Panc1 (cell line): ENCODE data around the gene CTNND2. TPM values are rescaled to one million over a fixed set of nuclear protein-coding genes. Genes with fewer than 3 reads are reported as not detected.

ENCODE experiments used
- ATAC-seq: fragments of 200-7000 bp; cut with Tn5 transposase; 2 replicates; pipeline ENCODE4 v1.9.1; 2020; ENCODE audit warnings: mild to moderate bottlenecking, moderate library complexity
- BruUV-seq: library from RNA; stranded (reverse); fragments of 400-500 nt; replicated peaks from 2 replicates; lab custom pipeline; 2021; lab: Mats Ljungman, UMichigan
- CTCF ChIA-PET: fragments of 300-600 bp; sonication (Branson Sonifier 250); formaldehyde crosslinking; loops from one replicate; lab custom pipeline; 2022; ENCODE audit warnings: antibody characterized with exemption; lab: Charles Lee
- POLR2A ChIA-PET: fragments of 300-600 bp; sonication (Branson Sonifier 250); formaldehyde crosslinking; loops from one replicate; lab custom pipeline; 2022; ENCODE audit warnings: antibody characterized with exemption; lab: Charles Lee
- DNase-seq: peaks from one replicate; pipeline ENCODE4 v3.0.0-alpha.2; 2010; ENCODE audit warnings: low read depth, low spot score
- H3K27ac ChIP-seq: 2 replicates; pipeline ENCODE4 v1.5.1; 2011; ENCODE audit warnings: mild to moderate bottlenecking, low read length, inconsistent platforms
- H3K27me3 ChIP-seq: fragments of 200-500 bp; sonication (Bioruptor generic); 2 replicates; pipeline ENCODE4 v1.6.0; 2014; ENCODE audit warnings: low read length, inconsistent platforms; ENCODE audit not compliant: control insufficient read depth, insufficient read depth
- H3K36me3 ChIP-seq: fragments of 200-500 bp; sonication (Bioruptor generic); 2 replicates; pipeline ENCODE4 v1.5.1; 2014; ENCODE audit warnings: inconsistent platforms, mild to moderate bottlenecking, low read length, moderate library complexity; ENCODE audit not compliant: control insufficient read depth, insufficient read depth
- H3K4me1 ChIP-seq: 2 replicates; pipeline ENCODE4 v1.5.1; 2011; ENCODE audit warnings: inconsistent platforms, mild to moderate bottlenecking, low read length, moderate library complexity; ENCODE audit not compliant: control insufficient read depth, insufficient read depth
- H3K4me3 ChIP-seq, 2 experiments: 2 replicates each; pipeline ENCODE4 v1.5.1; 2011 to 2012; ENCODE audit warnings: low read depth in 2 of 2, low read length in 2 of 2, mild to moderate bottlenecking in 2 of 2, inconsistent platforms in 1 of 2, moderate library complexity in 1 of 2
- H3K9me3 ChIP-seq: fragments of 200-500 bp; sonication (Bioruptor generic); 2 replicates; pipeline ENCODE4 v1.5.1; 2014; ENCODE audit warnings: low read depth, mild to moderate bottlenecking, inconsistent platforms, low read length, moderate library complexity; ENCODE audit not compliant: control insufficient read depth, insufficient read depth
- CTCF ChIP-seq: fragments of 450-650 bp; IDR thresholded peaks from 2 replicates; pipeline ENCODE4 v1.5.1; 2017; ENCODE audit warnings: mild to moderate bottlenecking
- POLR2AphosphoS5 ChIP-seq: IDR thresholded peaks from 2 replicates; pipeline ENCODE4 v1.6.1; 2012; ENCODE audit warnings: mild to moderate bottlenecking, low read depth, low read length, moderate library complexity
- REST ChIP-seq, 2 experiments: IDR thresholded peaks; 2 replicates each; pipeline ENCODE4 v1.6.1; 2011 to 2012; ENCODE audit warnings: low read depth in 2 of 2, control low read depth in 1 of 2, low read length in 1 of 2, mild to moderate bottlenecking in 1 of 2, moderate library complexity in 1 of 2; ENCODE audit not compliant: insufficient read depth in 1 of 2
- SIN3A ChIP-seq: IDR thresholded peaks from 2 replicates; pipeline ENCODE4 v1.6.1; 2012; ENCODE audit warnings: low read depth, mild to moderate bottlenecking, low read length, moderate library complexity, borderline replicate concordance; ENCODE audit not compliant: insufficient read depth
- TCF7L2 ChIP-seq: IDR thresholded peaks from 2 replicates; pipeline ENCODE4 v1.6.1; 2011; ENCODE audit warnings: mild to moderate bottlenecking, low read depth, low read length, inconsistent platforms
- in situ Hi-C: cut with HindIII; loops from 2 replicates; pipeline ENCODE4 v1.10.0; 2016; ENCODE audit warnings: low sequenced_read_pairs, low pct_unique_long_range_greater_than_20kb
- intact Hi-C: fragments of 100-400 bp; cut with micrococcal nuclease; formaldehyde crosslinking; loops from one replicate; pipeline ENCODE4 v1.10.0; 2022; ENCODE audit not compliant: unreplicated experiment
- total RNA-seq: library from RNA; stranded (reverse); gene quantifications from one replicate; pipeline ENCODE4 v1.2.1, GENCODE V29; 2021; ENCODE audit not compliant: unreplicated experiment

The CTNND2 gene
- total RNA-seq, 1 experiment from 2014 or later, result 1.0 TPM

GRCh38 chr5:10984021-10984715, 920.1 kb downstream of the CTNND2 start:
- no TSS peak for BruUV-seq
- H3K4me1 ChIP-seq, result no peaks in the 10 kb centered on the region
- DNase-seq (no peak), ATAC-seq (no peak)
- H3K4me3 ChIP-seq, result no peak overlapping the region
- no peaks in the 10 kb centered on the region for H3K36me3 ChIP-seq
- ChIA-PET POLR2A (no interaction called here), CTCF (no interaction called here)
- intact Hi-C loops (no loop called here), in situ Hi-C loops (no loop called here)
- no peaks in the 10 kb centered on the region for H3K9me3 ChIP-seq
- peaks cover 12% of the 10 kb centered on the region for H3K27me3 ChIP-seq
- no peak overlapping the region for H3K27ac ChIP-seq
- no peak for TF ChIP-seq POLR2AphosphoS5
- TF ChIP-seq TCF7L2, result no peak
- TF ChIP-seq REST (IDR thresholded peaks at IDR 0.05; ENCODE audit: insufficient read depth in 1 of 2, low read depth in 2 of 2, low read length in 1 of 2), result no peak
- no peak for TF ChIP-seq SIN3A
- TF ChIP-seq CTCF, result no peak

GRCh38 chr5:10982626-10983025, 921.6 kb downstream of the CTNND2 start:
- no peaks in the 10 kb centered on the region for H3K4me1 ChIP-seq
- no peaks in the 10 kb centered on the region for H3K9me3 ChIP-seq
- H3K27me3 ChIP-seq, result peaks cover 12% of the 10 kb centered on the region
- H3K4me3 ChIP-seq, result no peak overlapping the region
- no peak for ATAC-seq
- intact Hi-C loops (no loop called here), in situ Hi-C loops (no loop called here)
- no peak overlapping the region for H3K27ac ChIP-seq
- H3K36me3 ChIP-seq, result no peaks in the 10 kb centered on the region
- ChIA-PET CTCF (no interaction called here), POLR2A (no interaction called here)
- DNase-seq, result no peak
- no TSS peak for BruUV-seq
- no peak for TF ChIP-seq CTCF
- TF ChIP-seq POLR2AphosphoS5, result no peak
- TF ChIP-seq SIN3A, result no peak
